ENCODE data around the gene RTN4RL2. TPM values are rescaled to one million over a fixed set of nuclear protein-coding genes. Genes with fewer than 3 reads are reported as not detected.

Gene RTN4RL2
- total RNA-seq, 1 donor from 2014 or later = 3.2 TPM

- intact Hi-C loops (cut with DNase I) = no loop called here
- Histone ChIP-seq H3K9me3 (no peaks in the 10 kb centered on the region), H3K36me3 (peaks cover 95% of the 10 kb centered on the region), H3K4me1 (peaks cover 10% of the 10 kb centered on the region), H3K27me3 (no peaks in the 10 kb centered on the region), H3K27ac (no peak overlapping the region), H3K4me3 (no peak overlapping the region)
- ATAC-seq = no peak
- DNase-seq = no peak
- TF ChIP-seq CTCF (IDR thresholded peaks at IDR 0.05) = no peak
These were observed 42.2 kb upstream of the RTN4RL2 start for GRCh38 chr11:57418131-57418530.

GRCh38 chr11:57419146-57419545 is 41.2 kb upstream of the RTN4RL2 start:
- no peak for ATAC-seq
- no peaks in the 10 kb centered on the region for H3K9me3 ChIP-seq
- no peaks in the 10 kb centered on the region for H3K27me3 ChIP-seq
- H3K27ac ChIP-seq = no peak overlapping the region
- no peak overlapping the region for H3K4me3 ChIP-seq
- intact Hi-C loops (cut with DNase I) = no loop called here
- TF ChIP-seq CTCF (IDR thresholded peaks at IDR 0.05) = no peak
- H3K4me1 ChIP-seq = peaks cover 16% of the 10 kb centered on the region
- peaks cover 90% of the 10 kb centered on the region for H3K36me3 ChIP-seq
- DNase-seq = no peak

- TF ChIP-seq CTCF (IDR thresholded peaks at IDR 0.05) = no peak
- peaks cover 73% of the 10 kb centered on the region for H3K36me3 ChIP-seq
- DNase-seq (no peak), ATAC-seq (no peak)
- intact Hi-C loops (cut with DNase I) = no loop called here
- peaks cover 35% of the 10 kb centered on the region for H3K4me1 ChIP-seq
- H3K27me3 ChIP-seq = no peaks in the 10 kb centered on the region
- H3K27ac ChIP-seq = no peak overlapping the region
- no peaks in the 10 kb centered on the region for H3K9me3 ChIP-seq
- no peak overlapping the region for H3K4me3 ChIP-seq
These were observed 39.3 kb upstream of the RTN4RL2 start for GRCh38 chr11:57421066-57421465.

GRCh38 chr11:57421805-57422204 is 38.5 kb upstream of the RTN4RL2 start:
- no peaks in the 10 kb centered on the region for H3K27me3 ChIP-seq
- TF ChIP-seq CTCF (IDR thresholded peaks at IDR 0.05) = no peak
- ATAC-seq = no peak
- H3K9me3 ChIP-seq = no peaks in the 10 kb centered on the region
- no peak for DNase-seq
- H3K4me1 ChIP-seq = peaks cover 39% of the 10 kb centered on the region
- peaks cover 66% of the 10 kb centered on the region for H3K36me3 ChIP-seq
- intact Hi-C loops (cut with DNase I) = no loop called here
- no peak overlapping the region for H3K27ac ChIP-seq
- H3K4me3 ChIP-seq = no peak overlapping the region

- TF ChIP-seq CTCF (IDR thresholded peaks at IDR 0.05) = no peak
- intact Hi-C loops (cut with DNase I) = no loop called here
- Histone ChIP-seq H3K27ac (no peak overlapping the region), H3K27me3 (no peaks in the 10 kb centered on the region), H3K4me3 (no peak overlapping the region), H3K9me3 (no peaks in the 10 kb centered on the region), H3K36me3 (peaks cover 57% of the 10 kb centered on the region), H3K4me1 (peaks cover 30% of the 10 kb centered on the region)
- ATAC-seq = no peak
- DNase-seq = no peak
These were observed 37.7 kb upstream of the RTN4RL2 start for GRCh38 chr11:57422669-57423068.

GRCh38 chr11:57424137-57424791 is 36.1 kb upstream of the RTN4RL2 start:
- Histone ChIP-seq H3K27ac (peak overlapping the region; percentile 94), H3K9me3 (no peaks in the 10 kb centered on the region), H3K27me3 (no peaks in the 10 kb centered on the region), H3K4me3 (peak overlapping the region; percentile 56), H3K4me1 (peaks cover 43% of the 10 kb centered on the region), H3K36me3 (peaks cover 43% of the 10 kb centered on the region)
- intact Hi-C loops (cut with DNase I) = no loop called here
- no peak for TF ChIP-seq CTCF (IDR thresholded peaks at IDR 0.05)
- DNase-seq (no peak), ATAC-seq (no peak)

All from upper lobe of right lung (tissue), 1 donor.